PC-9 (cell line): Measurements from ENCODE around the gene TRMT1.

Experiments used
- CTCF ChIP-seq: fragments of 200-600 bp; sonication (generic); conservative IDR thresholded peaks from 2 replicates; pipeline ENCODE4 v1.6.1; 2017; ENCODE audit warnings: mixed run types, antibody characterized with exemption, mild to moderate bottlenecking, moderate library complexity
- EZH2 ChIP-seq: fragments of 200-600 bp; sonication (generic); IDR thresholded peaks from 2 replicates; pipeline ENCODE4 v1.8.0; 2017; ENCODE audit warnings: antibody characterized with exemption, low read depth

- TF ChIP-seq CTCF (no peak), EZH2 (no peak)
These were observed 57.4 kb downstream of the TRMT1 start for GRCh38 chr19:13058951-13059660.
